Stimulated activated CD8-positive, alpha-beta memory T cell treated with anti-CD3 and anti-CD28 coated beads, Interleukin-7, amount 100 ng/mL, for 48 hours (primary cell): ENCODE measurements around the gene PPP6R1.
A peak's percentile ranks its signal among the peaks of the same experiment; 100 is the strongest.

Experiments used
- DNase-seq, 2 donors: peaks; one replicate each; pipeline ENCODE4 v3.0.0-alpha.2; 2020; ENCODE audit warnings: low read depth in 1 of 2; ENCODE audit errors: extremely low read depth in 1 of 2

The PPP6R1 gene

DNA sequence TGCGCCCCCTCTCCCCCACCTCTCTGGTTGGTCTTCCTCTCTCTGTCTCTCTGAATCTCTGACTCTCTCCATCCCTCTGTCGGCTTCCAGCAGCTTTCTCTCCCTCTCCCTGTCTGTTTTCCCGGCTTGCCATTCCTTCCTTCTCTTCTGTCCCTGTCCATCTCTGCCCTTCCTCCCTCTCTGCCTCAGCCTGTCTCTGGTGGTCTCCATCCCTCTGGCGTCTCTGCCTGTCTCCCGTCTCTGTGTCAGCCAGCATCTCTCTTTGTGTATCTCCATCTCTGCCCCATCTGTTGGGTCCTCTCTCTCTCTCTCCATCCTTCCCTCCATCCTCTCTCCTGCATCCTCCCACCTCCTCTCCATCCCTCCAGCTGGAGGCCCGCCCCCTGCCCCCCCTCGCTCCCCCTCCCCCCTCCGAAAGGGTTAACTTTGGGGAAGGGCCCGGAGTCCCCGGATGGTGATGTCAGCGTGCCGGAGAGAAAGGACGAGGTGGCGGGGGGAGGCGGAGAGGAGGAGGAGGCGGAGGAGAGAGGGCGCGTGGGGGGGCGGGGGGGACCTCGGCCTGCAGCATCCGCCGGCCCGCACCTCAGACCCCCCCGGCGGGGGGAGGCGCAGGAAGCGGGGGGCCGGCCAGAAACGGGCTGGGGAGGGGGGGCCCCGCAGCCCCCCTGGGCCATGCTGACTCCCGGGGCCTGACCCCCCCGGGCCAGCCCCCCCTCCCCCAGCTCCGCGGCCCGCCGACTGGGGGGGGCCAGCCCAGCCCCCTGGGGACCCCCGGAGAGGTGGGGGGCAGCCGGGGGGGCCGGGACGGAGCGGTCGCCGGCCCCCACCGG is 24.9 kb upstream of the PPP6R1 start, which contains the start of gene BRSK1:
Gene BRSK1 (plus strand): TSS at position 450 of the 830 bp plus-strand sequence. CDS start 446 bp downstream, outside the sequence.
- peak in 1 of 2 donors; percentile 29 for DNase-seq

DNA sequence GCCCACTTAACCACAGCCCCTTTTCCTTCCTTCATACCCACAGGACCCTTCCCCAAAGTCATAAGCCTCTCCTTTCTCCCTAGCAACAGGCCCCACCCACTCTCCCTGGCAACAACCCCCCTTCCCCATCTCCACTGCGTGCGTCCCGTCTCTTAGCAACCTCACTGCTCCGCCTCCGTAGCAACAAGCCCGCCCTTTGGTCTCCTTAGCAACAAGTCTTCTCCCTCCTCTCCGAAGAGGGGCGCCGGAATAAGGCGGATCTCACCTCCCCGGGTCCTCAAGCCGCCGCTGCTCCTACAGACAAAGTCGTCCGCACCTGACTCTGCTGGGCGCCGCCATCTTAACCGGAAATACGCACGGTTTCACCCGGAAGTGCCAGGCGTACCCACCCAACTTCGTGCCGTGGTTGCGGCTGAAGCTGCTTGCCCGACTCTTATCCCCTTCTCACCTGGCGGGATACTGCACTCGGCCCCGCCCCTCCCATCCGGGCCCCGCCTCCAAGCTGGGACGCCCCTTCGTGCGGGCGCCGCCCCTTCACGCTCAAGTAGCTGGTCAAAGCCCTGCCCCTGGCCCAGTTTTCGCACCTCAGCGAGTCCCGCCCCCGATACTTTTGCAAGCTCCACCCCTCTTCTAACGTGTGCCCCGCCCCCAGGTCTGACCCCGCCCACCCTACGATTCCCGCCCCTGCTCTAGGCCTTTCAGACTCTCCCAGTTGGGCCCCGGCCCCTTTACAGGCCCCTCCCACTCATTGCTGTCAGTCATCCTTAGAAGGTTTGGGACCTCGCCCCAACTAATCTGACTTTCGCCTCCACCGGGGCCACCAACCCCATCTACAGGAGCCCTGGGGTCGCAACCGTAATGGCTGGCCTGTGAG is 21.2 kb upstream of the PPP6R1 start, which contains the start of gene HSPBP1:
Gene HSPBP1 (minus strand): TSS at position 341 of the 874 bp plus-strand sequence. CDS start 502 bp downstream, outside the sequence.
- peak; percentile 95 to 97 for DNase-seq

DNA sequence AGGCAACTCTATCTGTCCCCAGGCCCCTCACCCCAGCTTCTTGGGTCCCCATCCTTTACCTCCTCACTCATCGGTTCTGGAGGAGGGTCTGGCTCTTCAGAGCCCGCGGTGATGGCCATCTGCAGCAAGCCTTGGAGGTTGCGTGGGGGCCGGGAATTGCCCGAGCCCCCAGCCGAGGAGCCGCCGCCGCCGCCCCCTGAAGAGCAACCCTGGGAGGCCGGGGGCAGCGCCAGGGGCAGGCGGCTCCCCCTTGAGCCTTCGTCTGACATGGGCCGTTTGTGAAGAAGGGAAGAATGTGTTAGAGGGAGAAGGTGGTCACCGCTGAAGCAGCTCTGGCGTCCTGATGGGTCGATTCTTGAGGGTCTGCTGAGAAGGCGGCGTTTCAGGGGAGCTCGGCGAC is 20.5 kb upstream of the PPP6R1 start:
- no peak for DNase-seq

DNA sequence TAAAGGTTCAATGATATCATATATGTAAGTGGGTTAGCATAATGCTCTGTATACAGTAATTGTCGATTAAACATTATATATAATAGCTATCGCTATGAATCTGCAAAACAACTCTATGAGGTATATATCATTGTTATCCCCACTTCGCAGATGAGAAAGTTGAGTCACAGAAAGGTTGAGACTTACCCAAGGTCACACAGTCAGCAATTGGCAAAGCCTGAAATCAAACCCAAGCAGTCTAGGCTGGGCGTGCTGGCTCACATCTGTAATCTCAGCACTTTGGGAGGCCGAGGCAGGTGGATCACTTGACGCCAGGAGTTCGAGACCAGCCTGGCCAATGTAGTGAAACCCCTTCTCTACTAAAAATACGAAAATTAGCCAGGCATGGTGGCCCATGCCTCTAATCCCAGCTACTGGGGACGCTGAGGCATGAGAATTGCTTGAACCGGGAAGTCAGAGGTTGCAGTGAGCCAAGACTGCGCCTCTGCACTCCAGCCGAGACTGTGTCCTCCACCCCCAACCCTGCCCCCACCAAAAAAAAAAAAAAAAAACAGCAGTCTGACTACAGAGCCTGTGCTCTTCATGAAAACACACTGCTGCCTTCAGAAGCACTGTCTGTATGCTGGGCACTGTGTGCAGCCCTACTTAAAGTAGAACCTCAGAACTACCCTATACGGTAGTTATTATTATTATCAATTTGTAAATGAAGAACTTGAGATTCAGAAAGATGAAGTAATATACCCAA is 19.7 kb upstream of the PPP6R1 start:
- DNase-seq: no peak

DNA sequence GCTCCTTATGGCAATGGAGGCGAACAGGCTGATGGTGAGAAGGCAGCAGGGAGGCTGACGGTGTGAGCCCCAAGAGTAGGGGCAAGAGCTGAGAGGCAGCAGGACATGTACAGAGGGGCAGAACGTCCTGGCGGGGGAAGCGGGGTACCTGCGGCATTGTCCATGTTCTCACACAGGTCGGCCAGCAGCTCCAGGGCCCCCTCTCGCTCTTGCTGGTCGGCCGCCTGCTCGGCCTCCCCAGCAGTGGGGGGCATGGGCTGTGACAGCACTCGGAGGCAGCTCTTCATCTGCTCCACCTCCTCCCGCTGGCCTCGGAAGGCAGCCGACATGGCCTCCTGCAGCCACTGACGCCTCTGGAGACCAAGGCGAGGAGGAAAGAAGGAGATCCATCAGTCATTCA is 18.7 kb upstream of the PPP6R1 start:
- DNase-seq: no peak

DNA sequence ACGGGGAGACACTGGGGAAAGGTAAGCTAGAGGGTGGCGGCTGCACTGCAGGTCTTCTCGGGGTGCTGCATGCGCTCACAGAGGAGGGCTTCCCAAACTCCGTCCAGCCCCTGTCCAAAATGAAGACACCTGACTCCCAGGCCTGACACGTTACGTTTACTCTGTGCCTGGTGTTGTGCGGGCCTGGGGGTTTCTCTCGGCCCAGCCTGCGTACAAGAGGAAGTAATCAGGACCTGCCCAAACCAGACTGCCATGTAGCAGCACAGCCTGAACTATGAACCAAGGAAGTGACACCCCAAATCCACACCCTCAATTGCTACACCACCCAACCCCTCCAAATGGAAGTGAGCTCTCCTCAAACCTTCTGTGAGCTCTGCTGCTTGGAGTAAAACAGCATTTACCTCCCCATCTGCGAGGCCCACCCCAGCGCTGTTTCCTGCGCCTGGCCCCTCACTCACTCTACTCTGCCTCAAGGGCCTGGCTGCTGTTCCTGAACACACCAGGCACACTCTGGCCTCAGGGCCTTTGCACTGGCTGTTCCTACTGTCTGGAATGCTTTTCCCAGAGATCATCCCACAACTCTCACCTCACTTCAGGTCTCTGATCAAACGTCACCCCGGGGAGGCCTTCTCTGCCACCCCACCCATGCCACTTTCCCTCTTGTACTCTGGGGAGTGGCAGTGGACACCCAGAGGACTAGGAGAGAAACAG is 18.1 kb upstream of the PPP6R1 start:
- DNase-seq: no peak

DNA sequence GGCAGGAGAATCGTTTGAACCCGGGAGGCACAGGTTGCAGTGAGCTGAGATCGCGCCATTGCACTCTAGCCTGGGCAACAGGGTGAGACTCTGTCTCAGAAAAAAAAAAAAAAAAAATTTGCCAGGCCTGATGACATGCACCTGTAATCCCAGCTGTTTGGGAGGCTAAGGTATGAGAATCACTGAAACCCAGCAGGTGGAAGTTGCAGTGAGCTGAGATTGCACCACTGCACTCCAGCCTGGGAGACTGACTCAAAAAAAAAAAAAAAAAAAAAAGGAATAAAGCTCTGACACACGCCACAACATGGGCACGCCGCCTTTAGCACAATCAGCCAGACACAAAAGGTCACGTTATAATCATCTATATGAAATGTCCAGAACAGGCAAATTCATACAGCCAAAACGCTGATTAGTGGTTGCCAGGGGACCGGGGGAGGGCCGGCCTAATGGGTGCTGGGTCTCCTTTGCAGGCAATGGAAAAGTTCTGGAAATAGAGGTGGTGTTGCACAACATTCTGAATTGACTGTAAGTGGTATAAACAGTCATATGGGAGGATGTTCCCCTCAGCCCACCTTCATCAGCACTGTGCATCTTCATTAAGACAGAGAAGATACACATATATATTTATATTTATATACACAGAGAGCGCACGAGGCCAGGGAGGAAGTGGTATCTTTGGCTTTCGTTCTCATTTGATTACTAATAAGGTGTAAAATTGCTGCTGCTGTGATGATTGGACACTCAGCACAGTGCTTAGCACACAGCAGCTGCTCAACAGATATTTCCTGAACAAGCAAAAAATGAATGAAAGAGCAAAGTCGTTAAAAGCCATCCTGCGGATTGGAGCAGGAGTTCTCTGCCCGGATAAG is 17.3 kb upstream of the PPP6R1 start:
- no peak for DNase-seq

DNA sequence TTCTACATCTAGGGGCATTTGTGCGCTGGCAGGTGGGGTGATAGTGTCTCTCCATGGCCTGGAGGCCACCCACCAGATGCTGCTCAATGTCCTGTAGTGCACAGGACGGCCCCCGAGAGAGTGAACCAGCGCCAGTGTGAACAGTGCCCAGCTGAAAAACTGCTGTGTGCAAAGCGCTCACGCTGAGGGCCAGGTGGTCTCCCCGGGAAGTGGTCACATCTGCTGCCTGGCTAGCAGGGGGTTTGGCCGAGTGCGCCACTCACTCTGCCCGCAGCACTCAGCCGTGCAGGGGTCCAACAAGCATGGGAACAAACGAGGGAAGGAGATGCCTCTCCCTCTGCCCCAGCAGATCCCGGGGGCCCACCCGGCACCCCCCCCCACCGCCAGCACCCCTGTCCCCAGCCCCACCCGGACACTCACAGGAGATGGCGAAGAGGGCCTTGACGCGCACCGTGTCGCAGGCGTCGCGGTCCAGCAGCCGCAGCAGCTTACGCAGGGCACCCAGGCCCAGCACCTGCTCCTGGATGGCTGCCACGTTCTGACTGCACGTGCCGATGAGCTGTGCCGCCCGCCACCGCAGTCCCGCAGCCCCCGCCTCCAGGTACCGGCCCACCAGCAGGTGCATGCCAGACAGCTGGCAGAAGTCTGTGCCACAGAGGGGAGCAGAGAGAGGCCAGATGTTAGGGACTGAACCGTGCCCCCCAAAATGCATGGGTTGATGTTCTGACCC is 15.3 kb upstream of the PPP6R1 start:
- no peak for DNase-seq

DNA sequence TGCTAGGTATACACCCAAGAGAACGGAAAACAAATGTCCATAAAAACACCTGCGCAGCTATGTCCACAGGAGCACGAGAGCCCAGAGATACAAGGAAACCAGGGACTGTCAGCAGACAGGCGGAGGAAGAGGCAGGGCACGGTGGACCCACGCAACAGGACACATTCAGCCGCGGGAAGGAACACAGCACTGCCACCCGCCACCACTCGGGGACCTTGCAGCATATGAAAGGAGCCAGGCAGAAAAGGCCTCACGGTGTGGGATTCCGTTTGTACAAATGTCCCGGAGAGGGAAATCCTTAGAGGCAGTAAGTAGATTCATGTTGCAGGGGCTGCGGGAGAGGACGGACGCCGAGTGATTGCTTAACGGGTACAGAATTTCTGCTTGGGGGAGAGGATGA is 13.3 kb upstream of the PPP6R1 start:
- DNase-seq: no peak

DNA sequence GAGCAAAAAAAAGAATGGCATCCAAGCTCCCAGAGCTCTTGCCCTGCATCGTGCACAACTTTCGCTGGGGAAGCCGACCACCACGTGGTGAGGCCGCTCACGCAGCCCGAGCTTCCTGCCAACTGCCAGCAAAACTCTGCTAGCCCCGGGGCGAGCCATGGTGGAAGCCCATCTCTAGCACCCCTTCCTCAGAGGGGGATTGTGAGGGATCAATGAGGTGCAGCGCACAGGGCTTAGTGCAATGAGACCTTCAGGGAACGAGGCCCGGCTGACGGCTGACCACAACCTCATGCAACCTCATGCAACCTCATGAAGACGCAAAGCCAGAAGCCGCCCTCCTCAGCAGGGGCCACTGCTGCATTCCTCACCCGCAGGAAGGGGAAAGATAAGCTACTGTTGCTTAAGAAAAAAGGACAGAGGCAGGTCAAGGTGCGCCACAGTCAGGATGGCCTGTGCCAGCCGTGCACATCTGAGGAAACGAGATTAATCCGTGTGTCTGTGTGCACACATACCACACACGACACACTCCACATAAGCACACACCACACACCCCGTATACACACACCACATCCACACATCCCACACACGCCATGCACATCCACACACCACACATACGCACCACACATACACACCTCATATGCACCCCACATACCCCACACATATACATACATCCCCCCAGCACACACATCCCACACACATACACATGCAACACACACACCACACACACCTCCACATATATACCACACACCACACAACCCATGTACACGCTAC is 11.5 kb upstream of the PPP6R1 start:
- no peak for DNase-seq

DNA sequence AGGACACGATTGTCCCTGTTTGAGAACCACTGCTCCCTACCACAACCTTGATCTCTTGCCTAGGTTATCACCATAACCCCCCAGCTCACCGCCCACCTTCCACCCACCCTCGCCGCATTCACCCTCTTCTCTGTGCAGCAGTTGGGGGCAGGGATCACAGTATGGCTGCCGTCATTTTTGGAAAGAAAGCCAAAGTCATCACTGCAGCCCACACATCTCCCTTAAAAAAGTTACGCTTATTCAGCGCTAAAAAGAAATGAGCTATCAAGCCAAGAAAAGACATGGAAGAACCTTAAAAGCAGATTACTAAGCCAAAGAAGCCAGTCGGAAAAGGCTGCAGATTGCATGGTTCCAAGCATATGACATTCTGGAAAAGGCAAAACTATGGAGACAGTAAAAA is 10.5 kb upstream of the PPP6R1 start:
- no peak for DNase-seq

DNA sequence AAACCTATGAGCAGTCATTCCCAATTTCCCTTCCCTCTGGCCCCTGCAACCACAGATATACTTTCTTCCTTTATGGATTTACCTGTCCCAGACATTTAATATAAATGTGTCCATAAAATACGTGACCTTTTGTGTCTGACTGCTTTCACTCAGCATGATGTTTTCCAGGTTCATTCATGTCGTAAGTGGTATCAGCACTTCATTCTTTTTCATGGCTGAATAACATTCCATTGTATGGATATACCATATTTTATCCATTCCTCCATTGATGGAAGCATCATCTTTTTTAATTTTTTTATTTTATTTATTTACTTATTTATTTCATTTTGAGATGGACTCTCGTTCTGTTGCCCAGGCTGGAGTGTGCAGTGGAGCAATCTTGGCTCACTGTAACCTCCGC is 8.0 kb upstream of the PPP6R1 start:
- no peak for DNase-seq

DNA sequence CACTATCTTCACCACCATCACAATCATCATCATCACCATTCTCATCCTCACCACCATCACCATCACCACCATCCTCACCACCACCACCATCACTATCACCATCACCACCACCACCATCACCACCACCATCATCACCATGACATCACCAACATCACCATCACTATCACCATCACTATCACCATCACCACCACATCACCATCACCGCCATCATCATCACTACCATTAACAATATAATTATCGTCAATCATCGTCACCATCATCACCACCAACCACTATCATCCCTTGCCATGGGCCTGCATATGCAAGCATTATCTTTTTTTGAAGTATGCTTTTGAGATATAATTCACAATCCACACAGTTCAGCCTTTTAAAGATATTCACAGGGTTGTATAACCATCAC is 7.6 kb upstream of the PPP6R1 start:
- no peak for DNase-seq

DNA sequence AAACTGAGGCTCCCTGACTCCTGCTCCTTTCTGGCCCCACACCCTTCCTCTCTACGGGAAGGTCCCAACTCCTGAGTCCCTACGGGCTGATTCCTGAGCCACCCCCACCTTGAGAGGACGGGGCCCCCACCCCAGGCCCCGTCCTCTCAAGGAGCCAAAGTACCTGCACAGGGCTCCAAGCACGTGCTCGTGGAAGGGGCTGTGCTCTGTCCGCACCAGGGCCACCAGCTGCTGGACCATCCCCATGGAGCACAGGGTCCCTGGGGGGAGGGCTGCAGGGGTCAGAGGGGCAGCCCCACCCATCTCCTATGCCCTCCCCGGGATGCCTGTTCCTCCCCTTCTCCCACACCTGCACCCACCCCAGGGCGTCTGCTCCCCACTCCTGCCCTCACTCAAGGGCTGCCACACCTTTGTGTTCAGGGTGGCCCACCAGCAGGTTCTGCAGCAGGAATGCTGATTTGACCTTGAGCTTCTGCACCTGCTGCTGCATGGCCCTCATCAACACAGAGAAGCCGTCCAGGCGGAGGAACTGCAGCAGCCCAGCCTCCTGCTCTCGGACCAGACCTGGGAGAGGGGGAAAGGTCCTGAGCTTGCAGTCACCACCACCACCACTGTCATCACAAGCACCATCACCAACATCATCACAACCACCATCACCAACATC is 7.0 kb upstream of the PPP6R1 start:
- no peak for DNase-seq

DNA sequence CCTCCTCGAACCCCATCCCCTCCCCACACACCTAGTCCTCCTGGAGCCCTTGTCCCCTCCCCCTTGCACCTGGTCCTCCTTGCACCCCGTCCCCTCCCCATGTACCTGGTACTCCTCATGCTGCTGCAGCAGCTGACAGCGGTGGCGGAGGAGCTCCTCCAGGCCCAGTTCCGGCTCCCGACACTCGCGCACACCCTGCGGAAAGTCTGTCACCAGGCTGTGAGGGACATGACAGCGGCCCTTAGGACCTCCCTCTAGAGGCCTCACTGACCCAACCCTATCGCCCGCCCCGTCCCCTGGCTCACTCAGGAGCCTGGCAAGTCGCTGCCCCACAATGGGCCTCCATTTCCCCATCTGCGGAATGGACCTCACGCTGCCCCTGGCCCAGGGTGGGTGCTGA is 6.4 kb upstream of the PPP6R1 start:
- DNase-seq: no peak

DNA sequence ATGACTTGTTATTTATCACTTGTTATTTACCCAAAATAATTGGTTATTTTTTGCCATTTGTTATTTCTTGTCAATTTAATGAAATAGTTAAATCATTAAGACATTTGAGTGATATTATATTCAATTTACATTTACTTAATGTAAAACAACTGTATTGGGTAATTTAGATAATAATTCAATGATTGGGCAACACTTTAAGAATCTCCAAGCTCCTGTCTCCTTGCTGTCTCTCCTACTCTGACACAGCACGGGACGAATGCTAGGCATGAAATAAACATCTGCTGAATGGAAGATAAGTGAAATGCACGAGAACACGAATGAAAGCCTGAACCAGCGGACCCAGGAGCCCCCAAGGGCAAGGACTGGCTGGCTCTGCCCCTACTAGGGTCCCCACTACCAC is 5.7 kb upstream of the PPP6R1 start:
- DNase-seq: no peak

DNA sequence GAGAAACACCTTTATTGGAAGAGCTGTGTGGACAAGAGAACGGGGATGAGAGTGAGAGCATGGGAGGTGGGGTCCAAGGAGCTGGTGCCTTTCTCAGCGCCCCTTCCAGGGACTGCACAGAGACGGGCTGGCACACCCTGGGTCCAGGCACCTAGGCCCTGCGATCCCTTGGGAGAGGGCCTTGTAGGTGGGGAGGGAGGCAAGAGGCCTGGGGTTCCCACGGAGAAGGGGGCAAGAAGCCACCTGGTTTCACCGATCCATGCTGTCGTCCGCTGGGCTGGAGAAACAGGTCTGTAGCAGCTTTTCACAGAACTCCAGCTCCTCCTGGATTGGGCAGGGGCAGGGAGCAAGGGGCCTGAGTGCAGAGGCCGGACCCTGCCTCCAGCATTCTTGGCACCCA is 3.5 kb upstream of the PPP6R1 start:
- no peak for DNase-seq
